Measurements from ENCODE around the gene P2RY6. TPM values are rescaled to one million over a fixed set of nuclear protein-coding genes. Genes with fewer than 3 reads are reported as not detected.

The P2RY6 gene
- total RNA-seq, 2 experiments from 2014 or later: not detected

DNA sequence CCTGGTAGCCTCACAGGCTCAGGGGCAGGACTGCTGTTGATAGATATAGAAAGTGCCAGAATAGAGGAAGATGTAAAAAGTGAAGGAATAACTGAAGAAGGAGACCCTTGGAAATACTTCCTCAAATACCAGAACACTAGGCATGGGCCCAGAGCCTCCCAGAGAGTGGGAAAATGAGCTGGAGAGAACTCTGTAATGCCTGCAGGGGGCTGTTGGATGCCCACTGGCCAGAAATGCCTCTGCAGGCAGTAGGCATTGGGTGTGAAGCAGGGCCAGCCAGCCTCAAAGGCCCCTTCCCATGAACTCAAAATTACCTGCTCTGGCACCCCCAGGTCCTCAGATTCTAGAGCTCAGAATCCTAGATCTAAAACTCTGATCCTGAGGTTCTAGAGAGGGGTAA lies 38.9 kb upstream of the P2RY6 start:
- Mint-ChIP-seq H3K4me1 (ENCODE audit: low read depth) (no peaks in the 10 kb centered on the region), H3K36me3 (ENCODE audit: low read depth) (no peaks in the 10 kb centered on the region), H3K27ac (no peak overlapping the region), H3K9me3 (no peaks in the 10 kb centered on the region), H3K4me3 (no peak overlapping the region), H3K27me3 (no peaks in the 10 kb centered on the region)
- no peaks in the 10 kb centered on the region for H3K27me3 ChIP-seq (ENCODE audit: control insufficient read depth in 1 of 2, insufficient read depth in 2 of 2, low read length in 2 of 2)
- ChIA-PET POLR2A (no interaction called here), CTCF (no interaction called here)
- DNase-seq: no peak
- no peaks in the 10 kb centered on the region for H3K4me1 ChIP-seq (ENCODE audit: insufficient read depth, low read length)
- no peak for TF ChIP-seq CTCF (IDR thresholded peaks at IDR 0.05)
- H3K36me3 ChIP-seq (ENCODE audit: insufficient read depth, low read length): no peaks in the 10 kb centered on the region
- no peak overlapping the region for H3K4me3 ChIP-seq (ENCODE audit: low read length)
- ATAC-seq (ENCODE audit: poor library complexity): no peak
- H3K27ac ChIP-seq (ENCODE audit: low read depth in 1 of 2, low read length in 2 of 2): no peak overlapping the region
- no peaks in the 10 kb centered on the region for H3K9me3 ChIP-seq (ENCODE audit: control insufficient read depth in 1 of 2, insufficient read depth in 1 of 2, low read length in 2 of 2)
- intact Hi-C loops (cut with DNase I, micrococcal nuclease): no loop called here

- Histone ChIP-seq H3K4me1 (ENCODE audit: insufficient read depth, low read length) (no peaks in the 10 kb centered on the region), H3K27me3 (ENCODE audit: control insufficient read depth in 1 of 2, insufficient read depth in 2 of 2, low read length in 2 of 2) (no peaks in the 10 kb centered on the region), H3K9me3 (ENCODE audit: control insufficient read depth in 1 of 2, insufficient read depth in 1 of 2, low read length in 2 of 2) (no peaks in the 10 kb centered on the region), H3K27ac (ENCODE audit: low read depth in 1 of 2, low read length in 2 of 2) (no peak overlapping the region), H3K4me3 (ENCODE audit: low read length) (no peak overlapping the region), H3K36me3 (ENCODE audit: insufficient read depth, low read length) (no peaks in the 10 kb centered on the region)
- no peak for TF ChIP-seq CTCF (IDR thresholded peaks at IDR 0.05)
- ChIA-PET CTCF (no interaction called here), POLR2A (no interaction called here)
- Mint-ChIP-seq H3K27me3 (no peaks in the 10 kb centered on the region), H3K27ac (no peak overlapping the region), H3K9me3 (no peaks in the 10 kb centered on the region), H3K4me1 (ENCODE audit: low read depth) (no peaks in the 10 kb centered on the region), H3K4me3 (no peak overlapping the region), H3K36me3 (ENCODE audit: low read depth) (no peaks in the 10 kb centered on the region)
- no peak for ATAC-seq (ENCODE audit: poor library complexity)
- no peak for DNase-seq
- intact Hi-C loops (cut with DNase I, micrococcal nuclease): no loop called here
These were observed 38.3 kb upstream of the P2RY6 start for GRCh38 chr11:73233692-73234470.

DNA sequence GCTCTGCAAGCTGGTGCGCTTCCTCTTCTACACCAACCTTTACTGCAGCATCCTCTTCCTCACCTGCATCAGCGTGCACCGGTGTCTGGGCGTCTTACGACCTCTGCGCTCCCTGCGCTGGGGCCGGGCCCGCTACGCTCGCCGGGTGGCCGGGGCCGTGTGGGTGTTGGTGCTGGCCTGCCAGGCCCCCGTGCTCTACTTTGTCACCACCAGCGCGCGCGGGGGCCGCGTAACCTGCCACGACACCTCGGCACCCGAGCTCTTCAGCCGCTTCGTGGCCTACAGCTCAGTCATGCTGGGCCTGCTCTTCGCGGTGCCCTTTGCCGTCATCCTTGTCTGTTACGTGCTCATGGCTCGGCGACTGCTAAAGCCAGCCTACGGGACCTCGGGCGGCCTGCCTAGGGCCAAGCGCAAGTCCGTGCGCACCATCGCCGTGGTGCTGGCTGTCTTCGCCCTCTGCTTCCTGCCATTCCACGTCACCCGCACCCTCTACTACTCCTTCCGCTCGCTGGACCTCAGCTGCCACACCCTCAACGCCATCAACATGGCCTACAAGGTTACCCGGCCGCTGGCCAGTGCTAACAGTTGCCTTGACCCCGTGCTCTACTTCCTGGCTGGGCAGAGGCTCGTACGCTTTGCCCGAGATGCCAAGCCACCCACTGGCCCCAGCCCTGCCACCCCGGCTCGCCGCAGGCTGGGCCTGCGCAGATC lies 37.5 kb upstream of the P2RY6 start:
- H3K9me3 ChIP-seq (ENCODE audit: control insufficient read depth in 1 of 2, insufficient read depth in 1 of 2, low read length in 2 of 2): no peaks in the 10 kb centered on the region
- no peak overlapping the region for H3K27ac ChIP-seq (ENCODE audit: low read depth in 1 of 2, low read length in 2 of 2)
- no peaks in the 10 kb centered on the region for H3K4me1 Mint-ChIP-seq (ENCODE audit: low read depth)
- POLR2A ChIA-PET: no interaction called here
- H3K4me3 Mint-ChIP-seq: no peak overlapping the region
- no peaks in the 10 kb centered on the region for H3K9me3 Mint-ChIP-seq
- no peaks in the 10 kb centered on the region for H3K27me3 ChIP-seq (ENCODE audit: control insufficient read depth in 1 of 2, insufficient read depth in 2 of 2, low read length in 2 of 2)
- H3K4me3 ChIP-seq (ENCODE audit: low read length): no peak overlapping the region
- H3K4me1 ChIP-seq (ENCODE audit: insufficient read depth, low read length): no peaks in the 10 kb centered on the region
- no peak overlapping the region for H3K27ac Mint-ChIP-seq
- CTCF ChIA-PET: no interaction called here
- ATAC-seq (ENCODE audit: poor library complexity): no peak
- no peaks in the 10 kb centered on the region for H3K36me3 Mint-ChIP-seq (ENCODE audit: low read depth)
- DNase-seq: no peak
- intact Hi-C loops (cut with DNase I, micrococcal nuclease): no loop called here
- H3K27me3 Mint-ChIP-seq: no peaks in the 10 kb centered on the region
- no peak for TF ChIP-seq CTCF (IDR thresholded peaks at IDR 0.05)
- H3K36me3 ChIP-seq (ENCODE audit: insufficient read depth, low read length): no peaks in the 10 kb centered on the region
